WTC11 (cell line): Measurements from ENCODE around the gene LMOD1.

Source experiments
- MXD4 ChIP-seq: fragments of 250-450 bp; sonication (Bioruptor Pico); IDR thresholded peaks from 2 replicates; pipeline ENCODE4 v1.8.0; 2021; ENCODE audit warnings: mild to moderate bottlenecking, moderate library complexity, borderline replicate concordance
- NR2C2 ChIP-seq: sonication (generic); formaldehyde crosslinking; IDR thresholded peaks from 2 replicates; pipeline ENCODE4 v1.8.0; 2022; ENCODE audit warnings: mild to moderate bottlenecking, missing genetic modification reagents
- TF ChIP-seq, protein P1 (sequence below): fragments of 200-600 bp; IDR thresholded peaks from 2 replicates; pipeline ENCODE4 v1.8.0; 2022; ENCODE audit warnings: antibody characterized with exemption

DNA sequence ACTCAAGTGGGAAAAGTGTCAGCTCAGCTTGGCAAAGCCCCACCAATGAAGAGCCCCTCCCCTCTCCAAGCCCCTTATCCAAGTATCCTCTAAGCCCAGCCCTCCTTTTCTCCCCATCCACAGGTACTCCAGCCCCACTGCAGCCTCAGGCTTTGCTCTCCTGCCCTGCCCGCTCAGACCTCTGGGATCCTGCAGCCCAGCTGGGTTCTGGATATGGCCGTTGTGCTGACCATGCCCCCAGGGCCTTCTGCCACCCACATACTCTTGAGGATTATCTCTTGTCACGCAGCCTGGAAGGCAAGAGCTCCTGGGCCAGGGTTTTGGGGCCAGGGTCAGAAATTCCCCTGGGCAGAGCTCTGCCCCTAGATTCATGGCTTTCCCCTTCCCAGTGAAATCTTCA, 52.9 kb downstream of the LMOD1 start:
- TF ChIP-seq, protein P1, sequence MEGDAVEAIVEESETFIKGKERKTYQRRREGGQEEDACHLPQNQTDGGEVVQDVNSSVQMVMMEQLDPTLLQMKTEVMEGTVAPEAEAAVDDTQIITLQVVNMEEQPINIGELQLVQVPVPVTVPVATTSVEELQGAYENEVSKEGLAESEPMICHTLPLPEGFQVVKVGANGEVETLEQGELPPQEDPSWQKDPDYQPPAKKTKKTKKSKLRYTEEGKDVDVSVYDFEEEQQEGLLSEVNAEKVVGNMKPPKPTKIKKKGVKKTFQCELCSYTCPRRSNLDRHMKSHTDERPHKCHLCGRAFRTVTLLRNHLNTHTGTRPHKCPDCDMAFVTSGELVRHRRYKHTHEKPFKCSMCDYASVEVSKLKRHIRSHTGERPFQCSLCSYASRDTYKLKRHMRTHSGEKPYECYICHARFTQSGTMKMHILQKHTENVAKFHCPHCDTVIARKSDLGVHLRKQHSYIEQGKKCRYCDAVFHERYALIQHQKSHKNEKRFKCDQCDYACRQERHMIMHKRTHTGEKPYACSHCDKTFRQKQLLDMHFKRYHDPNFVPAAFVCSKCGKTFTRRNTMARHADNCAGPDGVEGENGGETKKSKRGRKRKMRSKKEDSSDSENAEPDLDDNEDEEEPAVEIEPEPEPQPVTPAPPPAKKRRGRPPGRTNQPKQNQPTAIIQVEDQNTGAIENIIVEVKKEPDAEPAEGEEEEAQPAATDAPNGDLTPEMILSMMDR: no peak
- no peak for TF ChIP-seq NR2C2 (CRISPR knock-in tag)
- TF ChIP-seq MXD4 (CRISPR knock-in tag): no peak
